Psoas muscle (tissue), 8 donors: Measurements from ENCODE around the gene RUFY3. TPM values are rescaled to one million over a fixed set of nuclear protein-coding genes. Genes with fewer than 3 reads are reported as not detected.
"Not testable (repeated sequence)": the region's sequence is repeated elsewhere in the genome, so short reads cannot be mapped to it uniquely, and the experiment has no call there.

ENCODE experiments used
- ATAC-seq, 4 donors: fragments of 200-7000 bp; cut with Tn5 transposase; one replicate each; pipeline ENCODE4 v1.9.1; 2020; ENCODE audit warnings: moderate library complexity in 3 of 4, mild to moderate bottlenecking in 2 of 4
- DNase-seq, 2 donors: peaks; one replicate each; pipeline ENCODE4 v3.0.0-alpha.2; 2020
- H3K27ac ChIP-seq: fragments of 200-600 bp; one replicate; pipeline ENCODE4 v1.8.0; 2022
- H3K27me3 ChIP-seq, 3 donors: fragments of 200-600 bp in 1 of 3; one replicate each; pipeline versions ENCODE4 v1.6.1 to v1.8.0; 2013 to 2022; ENCODE audit warnings: low read length in 2 of 3, mild to moderate bottlenecking in 2 of 3, moderate library complexity in 1 of 3; ENCODE audit not compliant: insufficient read depth in 3 of 3
- H3K36me3 ChIP-seq, 2 donors: fragments of 200-600 bp in 1 of 2; one replicate each; pipeline versions ENCODE4 v1.6.1 to v1.8.0; 2013 to 2022; ENCODE audit warnings: low read depth in 1 of 2, mild to moderate bottlenecking in 1 of 2, moderate library complexity in 1 of 2; ENCODE audit not compliant: insufficient read depth in 1 of 2
- H3K4me1 ChIP-seq: fragments of 200-600 bp; one replicate; pipeline ENCODE4 v1.8.0; 2022
- H3K4me3 ChIP-seq: fragments of 200-600 bp; one replicate; pipeline ENCODE4 v1.8.0; 2022; ENCODE audit warnings: mild to moderate bottlenecking
- H3K9me3 ChIP-seq: fragments of 200-600 bp; one replicate; pipeline ENCODE4 v1.8.0; 2022
- WGBS, 3 donors: extraction: QIAGEN DNeasy Blood & Tissue Kit; methylation state at CpG; one replicate each; pipeline versions ENCODE4 v1.1.6 to v1.1.7; 2013; 5-methylcytosine and 5-hydroxymethylcytosine counted together
- intact Hi-C, 2 donors: fragments of 100-400 bp; cut with DNase I; formaldehyde crosslinking; loops; one replicate each; pipeline versions ENCODE4 v1.11.0 to v1.14.2; 2022
- polyA plus RNA-seq, 3 donors: library from polyadenylated mRNA; stranded (reverse); fragments of 200-250 nt; gene quantifications; one replicate each; pipeline ENCODE4 v1.2.3, GENCODE V29; 2013
- total RNA-seq, 4 donors: library from RNA; stranded (reverse); fragmentation: NEBNext Ultra II Directional in 2 of 4; extraction: Animal tissue kit (Norgen Biotek cat#: 25700) in 2 of 4; gene quantifications; one replicate each; pipeline versions ENCODE4 v1.2.1 to v1.2.4, GENCODE V29; 2021 to 2023
- TF ChIP-seq, protein P1 (sequence below): fragments of 200-600 bp; IDR thresholded peaks from one replicate; pipeline ENCODE4 v1.8.0; 2022; ENCODE audit warnings: antibody characterized with exemption
- donor health status: healthy with polysubstance abuse.
- donor health status: DM: no; HTN: no; CAD: no; lungs with moderate emphysema.
- donor health status: Bipolar disorder and iron deficiency.
- donor health status: healthy.
- donor health status: DM: yes; HTN: yes; CAD: no.
- donor health status: DM: no; HTN: no; CAD: no.
- donor health status: DM: no; HTN: no; CAD: no.
- donor health status: DM: yes; HTN: yes; CAD: no.

The RUFY3 gene
- total and polyA plus RNA-seq, 7 donors = 15.1 to 53.7 (median 35.2) TPM

DNA sequence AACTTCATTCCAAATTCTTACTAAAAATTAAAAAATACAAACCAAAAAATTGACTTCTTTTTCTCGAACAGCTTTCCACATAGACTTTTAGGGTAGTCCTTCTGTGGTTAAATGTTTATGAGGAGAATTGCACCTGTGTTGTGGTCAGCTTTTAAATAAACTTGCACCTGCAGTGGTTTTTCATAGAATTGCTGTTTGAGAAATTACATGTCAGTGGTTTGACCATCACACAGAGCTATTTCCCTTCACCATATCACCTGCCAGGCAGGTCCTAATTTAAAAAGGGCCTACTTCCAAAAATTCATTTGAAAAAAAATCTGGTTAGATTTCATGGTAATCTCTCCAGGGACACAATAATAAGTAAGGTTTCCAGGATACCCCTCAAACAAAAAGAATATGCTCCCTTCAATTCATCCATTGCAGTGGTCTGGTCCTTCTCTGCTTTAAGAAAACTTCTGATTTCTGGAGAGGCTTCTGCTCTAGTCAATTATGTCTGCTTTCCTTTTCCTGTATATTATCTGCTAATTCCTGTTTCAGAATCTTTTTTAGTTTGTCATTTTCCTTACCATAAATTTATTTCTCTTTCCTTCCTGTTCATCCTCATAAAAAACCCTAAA is 43.3 kb upstream of the RUFY3 start:
- intact Hi-C loops = no loop called here

DNA sequence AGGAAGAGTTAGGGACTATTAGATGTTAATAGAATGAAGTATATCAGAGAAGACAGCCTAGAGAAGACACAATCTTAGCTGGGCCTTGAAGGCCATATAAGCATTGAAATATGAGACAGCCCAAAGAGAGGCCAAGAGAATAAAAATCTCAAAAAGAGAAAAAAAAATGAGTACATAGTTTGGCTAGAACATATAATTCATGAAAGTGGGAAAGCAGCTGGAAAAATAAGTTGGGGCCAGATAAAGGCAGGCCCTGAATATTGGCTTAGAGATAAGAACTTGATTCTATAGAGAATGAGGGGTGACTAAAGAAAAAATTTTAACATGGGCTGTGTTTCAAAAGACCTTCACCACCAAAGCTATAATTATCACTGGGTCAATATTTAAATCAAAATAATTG is 40.8 kb upstream of the RUFY3 start:
- intact Hi-C loops = loop anchor here in 1 of 2 donors (10.0 kb wide), 2 partner anchors 76 to 224 kb away; partner anchors contain the start of gene MOB1B
- Histone ChIP-seq H3K9me3 (no peaks in the 10 kb centered on the region), H3K27ac (no peak overlapping the region), H3K27me3 (peaks cover 0 to 2% (median 0%) of the 10 kb centered on the region in 3 donors), H3K4me1 (no peaks in the 10 kb centered on the region), H3K4me3 (no peak overlapping the region), H3K36me3 (no peaks in the 10 kb centered on the region)
- no peak for ATAC-seq
- TF ChIP-seq, protein P1, sequence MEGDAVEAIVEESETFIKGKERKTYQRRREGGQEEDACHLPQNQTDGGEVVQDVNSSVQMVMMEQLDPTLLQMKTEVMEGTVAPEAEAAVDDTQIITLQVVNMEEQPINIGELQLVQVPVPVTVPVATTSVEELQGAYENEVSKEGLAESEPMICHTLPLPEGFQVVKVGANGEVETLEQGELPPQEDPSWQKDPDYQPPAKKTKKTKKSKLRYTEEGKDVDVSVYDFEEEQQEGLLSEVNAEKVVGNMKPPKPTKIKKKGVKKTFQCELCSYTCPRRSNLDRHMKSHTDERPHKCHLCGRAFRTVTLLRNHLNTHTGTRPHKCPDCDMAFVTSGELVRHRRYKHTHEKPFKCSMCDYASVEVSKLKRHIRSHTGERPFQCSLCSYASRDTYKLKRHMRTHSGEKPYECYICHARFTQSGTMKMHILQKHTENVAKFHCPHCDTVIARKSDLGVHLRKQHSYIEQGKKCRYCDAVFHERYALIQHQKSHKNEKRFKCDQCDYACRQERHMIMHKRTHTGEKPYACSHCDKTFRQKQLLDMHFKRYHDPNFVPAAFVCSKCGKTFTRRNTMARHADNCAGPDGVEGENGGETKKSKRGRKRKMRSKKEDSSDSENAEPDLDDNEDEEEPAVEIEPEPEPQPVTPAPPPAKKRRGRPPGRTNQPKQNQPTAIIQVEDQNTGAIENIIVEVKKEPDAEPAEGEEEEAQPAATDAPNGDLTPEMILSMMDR = no peak
- DNase-seq = no peak

More for the DNA sequence above, 43.3 kb upstream of the RUFY3 start:
- ATAC-seq = no peak
- no peaks in the 10 kb centered on the region for H3K9me3 ChIP-seq
- H3K36me3 ChIP-seq = no peaks in the 10 kb centered on the region
- TF ChIP-seq, protein P1 = no peak
- no peak overlapping the region for H3K27ac ChIP-seq
- no peak for DNase-seq
- H3K27me3 ChIP-seq = peaks cover 0 to 2% (median 0%) of the 10 kb centered on the region in 3 donors
- H3K4me1 ChIP-seq = no peaks in the 10 kb centered on the region
- H3K4me3 ChIP-seq = no peak overlapping the region
- WGBS, 3 donors = 86 to 91% (median 91%) methylated on average over 1 of the region's 1 CpG

DNA sequence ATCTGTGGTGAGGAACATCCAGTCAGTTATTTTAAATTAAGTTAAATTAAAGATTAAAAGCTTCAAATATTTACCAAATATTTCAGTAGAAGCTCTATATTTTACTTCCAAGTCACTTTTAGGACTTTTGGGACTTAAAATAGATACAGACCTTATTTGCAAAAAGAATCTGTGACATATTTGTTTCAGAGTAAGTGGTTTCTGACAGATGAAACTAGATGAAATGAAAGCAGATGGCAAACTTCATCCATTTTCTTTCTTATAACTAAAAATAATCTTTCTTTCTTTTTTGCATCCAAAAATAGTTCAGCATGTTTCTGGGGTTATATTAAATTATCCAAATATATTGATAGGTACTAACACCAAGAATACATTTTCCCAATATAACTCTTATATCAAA is 40.1 kb upstream of the RUFY3 start:
- DNase-seq (no peak), ATAC-seq (no peak)
- H3K4me3 ChIP-seq = no peak overlapping the region
- H3K36me3 ChIP-seq = no peaks in the 10 kb centered on the region
- no peak overlapping the region for H3K27ac ChIP-seq
- peaks cover 0 to 2% (median 0%) of the 10 kb centered on the region in 3 donors for H3K27me3 ChIP-seq
- no peaks in the 10 kb centered on the region for H3K4me1 ChIP-seq
- no peaks in the 10 kb centered on the region for H3K9me3 ChIP-seq
- TF ChIP-seq, protein P1 = no peak
- intact Hi-C loops = loop anchor here in 1 of 2 donors (10.0 kb wide), 2 partner anchors 77 to 223 kb away; partner anchors contain the start of gene MOB1B

DNA sequence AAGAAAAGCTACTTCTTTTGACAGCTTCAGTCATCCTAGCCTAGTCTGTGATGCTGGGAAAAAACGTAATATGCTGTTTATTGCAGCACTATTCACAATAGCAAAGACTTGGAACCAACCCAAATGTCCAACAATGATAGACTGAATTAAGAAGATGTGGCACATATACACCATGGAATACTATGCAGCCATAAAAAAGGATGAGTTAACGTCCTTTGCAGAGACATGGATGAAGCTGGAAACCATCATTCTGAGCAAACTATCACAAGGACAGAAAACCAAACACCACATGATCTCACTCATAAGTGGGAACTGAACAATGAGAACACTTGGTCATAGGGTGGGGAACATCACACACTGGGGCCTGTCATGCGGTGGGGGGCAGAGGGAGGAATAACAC is 39.6 kb upstream of the RUFY3 start:
- intact Hi-C loops = loop anchor here in 1 of 2 donors (10.0 kb wide), 2 partner anchors 77 to 223 kb away; partner anchors contain the start of gene MOB1B
- not testable (repeated sequence) for ATAC-seq, H3K27ac ChIP-seq, DNase-seq, H3K36me3 ChIP-seq, H3K4me3 ChIP-seq, H3K9me3 ChIP-seq, H3K27me3 ChIP-seq, H3K4me1 ChIP-seq
- WGBS, 3 donors = 85 to 87% (median 86%) methylated on average over 3 of the region's 3 CpGs

DNA sequence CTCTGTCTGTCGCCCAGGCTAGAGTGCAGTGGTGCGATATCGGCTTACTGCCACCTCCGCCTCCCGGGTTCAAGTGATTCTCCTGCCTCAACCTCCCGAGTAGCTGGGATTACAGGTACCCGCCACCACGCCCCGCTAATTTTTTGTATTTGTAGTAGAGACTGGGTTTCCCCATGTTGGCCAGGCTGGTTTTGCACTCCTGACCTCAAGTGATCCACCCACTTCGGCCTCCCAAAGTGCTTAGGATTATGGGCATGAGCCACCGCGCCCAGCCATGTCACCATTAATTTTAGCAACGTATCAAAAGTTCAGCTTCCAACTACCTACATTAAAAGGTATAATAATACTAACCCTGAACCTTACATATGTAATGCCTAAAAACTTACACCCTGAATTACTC is 34.4 kb upstream of the RUFY3 start:
- 60 to 66% (median 65%) methylated on average over 13 of the region's 13 CpGs for WGBS, 3 donors
- DNase-seq (peak in 1 of 2 donors; percentile 54), ATAC-seq (peak in 1 of 4 donors; percentile 31)
- intact Hi-C loops = loop anchor here (5.0 to 10.0 kb wide), 5 partner anchors 35 to 305 kb away; partner anchors contain the start of genes DCK (in 1 of the 2) and MOB1B (in 1 of the 2)
- Histone ChIP-seq H3K27ac (peak overlapping the region; percentile 97), H3K27me3 (peaks cover 0 to 2% (median 0%) of the 10 kb centered on the region in 3 donors), H3K36me3 (peaks cover 0 to 23% of the 10 kb centered on the region in 2 donors), H3K9me3 (no peaks in the 10 kb centered on the region), H3K4me1 (peaks cover 36% of the 10 kb centered on the region), H3K4me3 (peak overlapping the region; percentile 92)
- TF ChIP-seq, protein P1 = no peak
